ENCODE results near the gene GDPD3.
"Not testable (repeated sequence)": the region's sequence is repeated elsewhere in the genome, so short reads cannot be mapped to it uniquely, and the experiment has no call there.

Gene GDPD3

GRCh38 chr16:30113031-30113710 lies at the start of gene GDPD3:
Gene GDPD3 (minus strand): TSS chr16:30113537. CDS start chr16:30113478, 59 bp downstream.
- no peak for DNase-seq

GRCh38 chr16:30157214-30157613 lies 43.9 kb upstream of the GDPD3 start:
- no peak for DNase-seq

- no peak for DNase-seq
Observed at GRCh38 chr16:30155188-30155587, 41.9 kb upstream of the GDPD3 start.

- no peak for DNase-seq
Observed at GRCh38 chr16:30152517-30152916, 39.2 kb upstream of the GDPD3 start.

- DNase-seq: no peak
Observed at GRCh38 chr16:30151091-30151490, 37.8 kb upstream of the GDPD3 start.

- peak; percentile 75 for DNase-seq
Observed at GRCh38 chr16:30149250-30149930, 36.1 kb upstream of the GDPD3 start.

GRCh38 chr16:30147843-30148510 lies 34.6 kb upstream of the GDPD3 start:
- no peak for DNase-seq

GRCh38 chr16:30145657-30146056 lies 32.3 kb upstream of the GDPD3 start:
- DNase-seq: no peak

GRCh38 chr16:30144917-30145316 lies 31.6 kb upstream of the GDPD3 start:
- DNase-seq: no peak

- no peak for DNase-seq
Observed at GRCh38 chr16:30144017-30144416, 30.7 kb upstream of the GDPD3 start.

GRCh38 chr16:30143347-30143702 lies 30.0 kb upstream of the GDPD3 start:
- DNase-seq: no peak

GRCh38 chr16:30142672-30143346 lies 29.5 kb upstream of the GDPD3 start:
- DNase-seq: peak; percentile 52

- DNase-seq: no peak
Observed at GRCh38 chr16:30141750-30142149, 28.4 kb upstream of the GDPD3 start.

GRCh38 chr16:30139583-30140481 lies 26.5 kb upstream of the GDPD3 start:
- DNase-seq: peak; percentile 26

- DNase-seq: no peak
Observed at GRCh38 chr16:30137897-30138296, 24.6 kb upstream of the GDPD3 start.

- DNase-seq: peak; percentile 71
Observed at GRCh38 chr16:30136971-30137605, 23.8 kb upstream of the GDPD3 start.

- no peak for DNase-seq
Observed at GRCh38 chr16:30132591-30132990, 19.3 kb upstream of the GDPD3 start.

- DNase-seq: no peak
Observed at GRCh38 chr16:30131869-30132475, 18.6 kb upstream of the GDPD3 start.

GRCh38 chr16:30127993-30128392 lies 14.7 kb upstream of the GDPD3 start:
- DNase-seq: no peak

- DNase-seq: not testable (repeated sequence)
Observed at GRCh38 chr16:30125690-30126089, 12.4 kb upstream of the GDPD3 start.

- no peak for DNase-seq
Observed at GRCh38 chr16:30124985-30125379, 11.6 kb upstream of the GDPD3 start.
